Mucosa of stomach (tissue), 1 donor: ENCODE measurements around the gene CFB.
"Not testable (repeated sequence)": the region's sequence is repeated elsewhere in the genome, so short reads cannot be mapped to it uniquely, and the experiment has no call there.

ENCODE experiments used
- H3K27me3 ChIP-seq: one replicate; pipeline ENCODE4 v1.7.0; 2013; ENCODE audit warnings: mild to moderate bottlenecking, low read length; ENCODE audit not compliant: control insufficient read depth, insufficient read depth
- H3K36me3 ChIP-seq: one replicate; pipeline ENCODE4 v1.7.0; 2013; ENCODE audit warnings: low read length; ENCODE audit not compliant: control insufficient read depth, insufficient read depth
- H3K4me1 ChIP-seq: one replicate; pipeline ENCODE4 v1.7.0; 2013; ENCODE audit warnings: mild to moderate bottlenecking, low read length; ENCODE audit not compliant: control insufficient read depth, insufficient read depth
- H3K4me3 ChIP-seq: one replicate; pipeline ENCODE4 v1.7.0; 2013; ENCODE audit warnings: low read length
- H3K9ac ChIP-seq: one replicate; pipeline ENCODE4 v1.7.0; 2013; ENCODE audit warnings: mild to moderate bottlenecking, low read length, moderate library complexity
- H3K9me3 ChIP-seq: one replicate; pipeline ENCODE4 v1.7.0; 2013; ENCODE audit warnings: mild to moderate bottlenecking, low read length, moderate library complexity; ENCODE audit not compliant: control insufficient read depth
- donor health status: Pancreatic carcinoma.

Gene CFB

GRCh38 chr6:31903957-31904356 lies 41.9 kb upstream of the CFB start:
- no peaks in the 10 kb centered on the region for H3K36me3 ChIP-seq
- no peak overlapping the region for H3K9ac ChIP-seq
- no peak overlapping the region for H3K4me3 ChIP-seq
- H3K27me3 ChIP-seq: no peaks in the 10 kb centered on the region
- peaks cover 10% of the 10 kb centered on the region for H3K4me1 ChIP-seq
- no peaks in the 10 kb centered on the region for H3K9me3 ChIP-seq

GRCh38 chr6:31905041-31905440 lies 40.9 kb upstream of the CFB start:
- Histone ChIP-seq H3K36me3 (no peaks in the 10 kb centered on the region), H3K4me1 (peaks cover 10% of the 10 kb centered on the region), H3K27me3 (no peaks in the 10 kb centered on the region), H3K9me3 (no peaks in the 10 kb centered on the region), H3K9ac (no peak overlapping the region), H3K4me3 (no peak overlapping the region)

GRCh38 chr6:31906122-31906521 lies 39.8 kb upstream of the CFB start:
- Histone ChIP-seq H3K27me3 (no peaks in the 10 kb centered on the region), H3K4me3 (no peak overlapping the region), H3K9ac (no peak overlapping the region)

GRCh38 chr6:31906727-31907126 lies 39.2 kb upstream of the CFB start:
- H3K9ac ChIP-seq, H3K36me3 ChIP-seq, H3K27me3 ChIP-seq, H3K4me3 ChIP-seq, H3K9me3 ChIP-seq, H3K4me1 ChIP-seq: not testable (repeated sequence)

More at GRCh38 chr6:31906122-31906521, 39.8 kb upstream of the CFB start:
- peaks cover 7% of the 10 kb centered on the region for H3K4me1 ChIP-seq
- H3K36me3 ChIP-seq: no peaks in the 10 kb centered on the region
- no peaks in the 10 kb centered on the region for H3K9me3 ChIP-seq

- Histone ChIP-seq H3K36me3 (no peaks in the 10 kb centered on the region), H3K9ac (no peak overlapping the region), H3K27me3 (no peaks in the 10 kb centered on the region), H3K4me1 (peaks cover 4% of the 10 kb centered on the region), H3K9me3 (no peaks in the 10 kb centered on the region), H3K4me3 (no peak overlapping the region)
Measured at GRCh38 chr6:31907158-31907813, 38.6 kb upstream of the CFB start.

GRCh38 chr6:31908255-31908654 lies 37.6 kb upstream of the CFB start:
- not testable (repeated sequence) for H3K4me3 ChIP-seq, H3K4me1 ChIP-seq, H3K27me3 ChIP-seq, H3K36me3 ChIP-seq, H3K9me3 ChIP-seq, H3K9ac ChIP-seq

- Histone ChIP-seq H3K9me3 (no peaks in the 10 kb centered on the region), H3K9ac (no peak overlapping the region), H3K27me3 (no peaks in the 10 kb centered on the region), H3K4me1 (peaks cover 4% of the 10 kb centered on the region), H3K4me3 (no peak overlapping the region), H3K36me3 (no peaks in the 10 kb centered on the region)
Measured at GRCh38 chr6:31908791-31909190, 37.1 kb upstream of the CFB start.

- H3K4me3 ChIP-seq, H3K9ac ChIP-seq, H3K27me3 ChIP-seq, H3K4me1 ChIP-seq, H3K9me3 ChIP-seq, H3K36me3 ChIP-seq: not testable (repeated sequence)
Measured at GRCh38 chr6:31909298-31909697, 36.6 kb upstream of the CFB start.

- no peak overlapping the region for H3K4me3 ChIP-seq
- H3K27me3 ChIP-seq: no peaks in the 10 kb centered on the region
- H3K9me3 ChIP-seq: no peaks in the 10 kb centered on the region
- peaks cover 4% of the 10 kb centered on the region for H3K4me1 ChIP-seq
- no peak overlapping the region for H3K9ac ChIP-seq
- no peaks in the 10 kb centered on the region for H3K36me3 ChIP-seq
Measured at GRCh38 chr6:31911826-31912585, 33.9 kb upstream of the CFB start.

- no peaks in the 10 kb centered on the region for H3K27me3 ChIP-seq
- H3K9me3 ChIP-seq: no peaks in the 10 kb centered on the region
- peaks cover 7% of the 10 kb centered on the region for H3K4me1 ChIP-seq
- H3K4me3 ChIP-seq: no peak overlapping the region
- no peaks in the 10 kb centered on the region for H3K36me3 ChIP-seq
- H3K9ac ChIP-seq: no peak overlapping the region
Measured at GRCh38 chr6:31915351-31915750, 30.5 kb upstream of the CFB start.

GRCh38 chr6:31915756-31916155 lies 30.1 kb upstream of the CFB start:
- Histone ChIP-seq H3K4me3 (no peak overlapping the region), H3K36me3 (no peaks in the 10 kb centered on the region), H3K27me3 (no peaks in the 10 kb centered on the region), H3K4me1 (peaks cover 12% of the 10 kb centered on the region), H3K9ac (no peak overlapping the region), H3K9me3 (no peaks in the 10 kb centered on the region)

GRCh38 chr6:31918069-31918720 lies 27.7 kb upstream of the CFB start:
- no peaks in the 10 kb centered on the region for H3K9me3 ChIP-seq
- no peak overlapping the region for H3K9ac ChIP-seq
- H3K27me3 ChIP-seq: no peaks in the 10 kb centered on the region
- H3K4me3 ChIP-seq: no peak overlapping the region
- H3K4me1 ChIP-seq: peaks cover 14% of the 10 kb centered on the region
- H3K36me3 ChIP-seq: no peaks in the 10 kb centered on the region
